Activated naive CD8-positive, alpha-beta T cell treated with anti-CD3 and anti-CD28 coated beads, Interleukin-2, amount 50 U/mL, for 24 hours (primary cell): ENCODE data around the gene POC1B.

Source experiments
- ATAC-seq: fragments of 150-1000 bp; cut with Tn5 transposase; one replicate; pipeline ENCODE4 v1.10.0; 2021
- DNase-seq: peaks from one replicate; pipeline ENCODE4 v3.0.0; 2021
- H3K27ac Mint-ChIP-seq: one replicate; pipeline ENCODE4 v1.8.0; 2021; ENCODE audit warnings: mild to moderate bottlenecking, mixed read lengths
- H3K27me3 Mint-ChIP-seq: one replicate; pipeline ENCODE4 v1.8.0; 2021; ENCODE audit warnings: mixed read lengths
- H3K36me3 Mint-ChIP-seq: one replicate; pipeline ENCODE4 v1.8.0; 2021; ENCODE audit warnings: low read depth, mixed read lengths
- H3K4me1 Mint-ChIP-seq: one replicate; pipeline ENCODE4 v1.8.0; 2021; ENCODE audit warnings: mixed read lengths
- H3K4me3 Mint-ChIP-seq: one replicate; pipeline ENCODE4 v1.8.0; 2021; ENCODE audit warnings: mild to moderate bottlenecking, moderate library complexity, mixed read lengths
- H3K9me3 Mint-ChIP-seq: one replicate; pipeline ENCODE4 v1.8.0; 2021; ENCODE audit warnings: mixed read lengths

POC1B gene

GRCh38 chr12:89390802-89391673 is 134.8 kb downstream of the POC1B start:
- H3K36me3 Mint-ChIP-seq, result peaks cover 1% of the 10 kb centered on the region
- peak overlapping the region; percentile 74 for H3K27ac Mint-ChIP-seq
- no peaks in the 10 kb centered on the region for H3K9me3 Mint-ChIP-seq
- peak; percentile 85 for ATAC-seq
- DNase-seq, result no peak
- peaks cover 24% of the 10 kb centered on the region for H3K4me1 Mint-ChIP-seq
- H3K27me3 Mint-ChIP-seq, result no peaks in the 10 kb centered on the region
- H3K4me3 Mint-ChIP-seq, result no peak overlapping the region

GRCh38 chr12:89389755-89390661 is 135.8 kb downstream of the POC1B start:
- no peak overlapping the region for H3K4me3 Mint-ChIP-seq
- ATAC-seq (peak; percentile 34), DNase-seq (no peak)
- no peak overlapping the region for H3K27ac Mint-ChIP-seq
- no peaks in the 10 kb centered on the region for H3K9me3 Mint-ChIP-seq
- H3K4me1 Mint-ChIP-seq, result peaks cover 24% of the 10 kb centered on the region
- H3K36me3 Mint-ChIP-seq, result peaks cover 1% of the 10 kb centered on the region
- no peaks in the 10 kb centered on the region for H3K27me3 Mint-ChIP-seq

- no peak for DNase-seq
- Mint-ChIP-seq H3K27ac (no peak overlapping the region), H3K4me3 (no peak overlapping the region), H3K4me1 (peaks cover 16% of the 10 kb centered on the region), H3K36me3 (no peaks in the 10 kb centered on the region), H3K9me3 (no peaks in the 10 kb centered on the region), H3K27me3 (peaks cover 2% of the 10 kb centered on the region)
- no peak for ATAC-seq
Observed at GRCh38 chr12:89386138-89386537, 139.7 kb downstream of the POC1B start.

- no peak for DNase-seq
- Mint-ChIP-seq H3K4me1 (peaks cover 3% of the 10 kb centered on the region), H3K9me3 (no peaks in the 10 kb centered on the region), H3K27ac (no peak overlapping the region), H3K4me3 (no peak overlapping the region), H3K36me3 (no peaks in the 10 kb centered on the region), H3K27me3 (peaks cover 2% of the 10 kb centered on the region)
- ATAC-seq, result no peak
Observed at GRCh38 chr12:89384807-89385206, 141.0 kb downstream of the POC1B start.

- no peak overlapping the region for H3K4me3 Mint-ChIP-seq
- no peaks in the 10 kb centered on the region for H3K4me1 Mint-ChIP-seq
- DNase-seq, result no peak
- no peak for ATAC-seq
- H3K27ac Mint-ChIP-seq, result no peak overlapping the region
- peaks cover 2% of the 10 kb centered on the region for H3K27me3 Mint-ChIP-seq
- no peaks in the 10 kb centered on the region for H3K36me3 Mint-ChIP-seq
- no peaks in the 10 kb centered on the region for H3K9me3 Mint-ChIP-seq
Observed at GRCh38 chr12:89384050-89384758, 141.6 kb downstream of the POC1B start.

- ATAC-seq (no peak), DNase-seq (no peak)
Observed at GRCh38 chr12:89383235-89384049, 142.4 kb downstream of the POC1B start.

GRCh38 chr12:89382328-89382727 is 143.5 kb downstream of the POC1B start:
- ATAC-seq, result no peak
- Mint-ChIP-seq H3K36me3 (no peaks in the 10 kb centered on the region), H3K9me3 (no peaks in the 10 kb centered on the region), H3K27me3 (peaks cover 2% of the 10 kb centered on the region), H3K4me1 (no peaks in the 10 kb centered on the region), H3K4me3 (no peak overlapping the region), H3K27ac (no peak overlapping the region)
- no peak for DNase-seq

More at GRCh38 chr12:89383235-89384049, 142.4 kb downstream of the POC1B start:
- Mint-ChIP-seq H3K27me3 (peaks cover 2% of the 10 kb centered on the region), H3K4me3 (no peak overlapping the region), H3K36me3 (no peaks in the 10 kb centered on the region), H3K4me1 (no peaks in the 10 kb centered on the region), H3K27ac (no peak overlapping the region), H3K9me3 (no peaks in the 10 kb centered on the region)

GRCh38 chr12:89379839-89380467 is 145.9 kb downstream of the POC1B start:
- DNase-seq (no peak), ATAC-seq (no peak)
- Mint-ChIP-seq H3K4me3 (no peak overlapping the region), H3K27ac (no peak overlapping the region), H3K36me3 (no peaks in the 10 kb centered on the region), H3K9me3 (no peaks in the 10 kb centered on the region), H3K4me1 (peaks cover 16% of the 10 kb centered on the region), H3K27me3 (peaks cover 2% of the 10 kb centered on the region)

GRCh38 chr12:89379148-89379838 is 146.6 kb downstream of the POC1B start:
- Mint-ChIP-seq H3K9me3 (no peaks in the 10 kb centered on the region), H3K4me3 (no peak overlapping the region), H3K4me1 (peaks cover 19% of the 10 kb centered on the region), H3K27me3 (no peaks in the 10 kb centered on the region), H3K36me3 (no peaks in the 10 kb centered on the region), H3K27ac (no peak overlapping the region)
- DNase-seq (no peak), ATAC-seq (no peak)

GRCh38 chr12:89376844-89377243 is 149.0 kb downstream of the POC1B start:
- H3K4me3 Mint-ChIP-seq, result no peak overlapping the region
- H3K27ac Mint-ChIP-seq, result no peak overlapping the region
- peaks cover 22% of the 10 kb centered on the region for H3K4me1 Mint-ChIP-seq

GRCh38 chr12:89376202-89376529 is 149.7 kb downstream of the POC1B start:
- H3K27ac Mint-ChIP-seq, result no peak overlapping the region
- no peak for DNase-seq
- H3K9me3 Mint-ChIP-seq, result no peaks in the 10 kb centered on the region
- H3K4me3 Mint-ChIP-seq, result no peak overlapping the region
- H3K36me3 Mint-ChIP-seq, result no peaks in the 10 kb centered on the region
- H3K27me3 Mint-ChIP-seq, result no peaks in the 10 kb centered on the region
- no peak for ATAC-seq
- peaks cover 22% of the 10 kb centered on the region for H3K4me1 Mint-ChIP-seq

More at GRCh38 chr12:89376844-89377243, 149.0 kb downstream of the POC1B start:
- Mint-ChIP-seq H3K9me3 (no peaks in the 10 kb centered on the region), H3K36me3 (no peaks in the 10 kb centered on the region), H3K27me3 (no peaks in the 10 kb centered on the region)
- DNase-seq (no peak), ATAC-seq (no peak)

GRCh38 chr12:89373763-89374572 is 151.9 kb downstream of the POC1B start:
- Mint-ChIP-seq H3K36me3 (no peaks in the 10 kb centered on the region), H3K27ac (no peak overlapping the region), H3K4me1 (peaks cover 26% of the 10 kb centered on the region), H3K27me3 (no peaks in the 10 kb centered on the region), H3K9me3 (no peaks in the 10 kb centered on the region), H3K4me3 (no peak overlapping the region)
- ATAC-seq (no peak), DNase-seq (no peak)
